Measurements from ENCODE around the gene ZCCHC7. TPM values are rescaled to one million over a fixed set of nuclear protein-coding genes. Genes with fewer than 3 reads are reported as not detected.

ZCCHC7 gene
- total and polyA plus RNA-seq, 2 experiments from 2014 or later = 29.8 to 38.8 TPM

DNA sequence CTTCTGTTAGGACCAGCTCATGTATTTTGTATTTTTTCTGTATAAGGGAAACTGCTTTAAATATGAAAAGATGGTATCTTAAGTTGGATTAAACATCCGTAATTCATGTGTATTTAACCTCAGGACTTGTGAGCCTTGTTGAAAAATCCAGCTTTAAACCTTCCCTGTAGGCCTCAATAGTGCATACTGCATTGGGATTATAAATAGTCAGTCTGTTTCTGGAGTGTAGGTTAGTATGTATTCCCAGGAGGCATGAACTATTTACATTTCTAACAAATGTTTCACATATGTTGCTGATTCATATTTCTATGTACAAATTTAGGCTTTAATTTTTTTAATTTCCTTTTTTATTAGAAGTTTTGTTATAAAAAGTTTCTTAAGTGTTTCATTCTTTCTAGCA is 164.3 kb downstream of the ZCCHC7 start:
- Mint-ChIP-seq H3K4me3 (no peak overlapping the region), H3K27me3 (ENCODE audit: insufficient read depth, low read depth, poor library complexity) (peaks cover 1% of the 10 kb centered on the region)

DNA sequence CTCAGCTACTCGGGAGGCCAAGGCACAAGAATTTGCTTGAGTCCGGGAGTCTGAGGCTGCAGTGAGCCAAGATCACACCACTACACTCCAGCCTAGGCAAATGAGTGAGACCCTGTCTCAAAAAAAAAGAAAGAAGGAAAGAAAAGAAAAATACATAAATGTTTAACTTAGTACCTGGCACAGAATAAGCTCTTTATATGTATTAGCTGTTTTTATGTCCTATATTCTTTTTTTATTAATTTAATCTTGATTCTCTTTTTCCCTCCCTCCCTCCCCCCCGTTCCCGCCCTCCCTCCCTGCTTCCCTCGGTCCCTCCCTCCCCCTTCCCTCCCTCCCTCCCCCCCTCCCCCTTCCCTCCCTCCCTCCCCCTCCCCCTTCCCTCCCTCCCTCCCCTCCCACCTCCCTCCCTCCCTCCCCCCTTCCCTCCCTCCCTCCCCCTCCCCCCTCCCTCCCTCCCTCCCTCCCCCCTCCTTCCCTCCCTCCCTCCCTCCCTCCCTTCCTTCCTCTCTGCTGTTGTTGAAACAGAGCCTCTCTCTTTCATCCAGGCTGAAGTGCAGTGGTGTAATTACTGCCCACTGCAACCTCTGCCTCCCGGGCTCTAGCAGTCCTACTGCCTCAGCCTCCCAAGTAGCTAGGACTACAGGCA is 166.3 kb downstream of the ZCCHC7 start:
- peaks cover 16% of the 10 kb centered on the region for H3K79me2 ChIP-seq (replicated peaks; ENCODE audit: insufficient read depth)
- H3K4me3 ChIP-seq = no peak overlapping the region
- H3K27ac ChIP-seq (ENCODE audit: low read depth) = no peak overlapping the region
- no peaks in the 10 kb centered on the region for H3K27me3 Mint-ChIP-seq (ENCODE audit: insufficient read depth, low read depth, poor library complexity)
- H3K4me1 ChIP-seq (ENCODE audit: insufficient read depth) = peaks cover 19% of the 10 kb centered on the region
- no peaks in the 10 kb centered on the region for H3K27me3 ChIP-seq (ENCODE audit: insufficient read depth)
- H3K9me3 Mint-ChIP-seq = no peaks in the 10 kb centered on the region; the same call in 2 of the 3 replicates
- H3K4me2 ChIP-seq = no peak overlapping the region
- no peaks in the 10 kb centered on the region for H4K20me1 ChIP-seq (replicated peaks; ENCODE audit: insufficient read depth)
- H3K27ac Mint-ChIP-seq = no peak overlapping the region
- no peak for DNase-seq (ENCODE audit: low spot score)
- peaks cover 10% of the 10 kb centered on the region for H3K4me1 Mint-ChIP-seq
- H3K36me3 ChIP-seq (ENCODE audit: insufficient read depth) = no peaks in the 10 kb centered on the region
- H3F3A ChIP-seq (replicated peaks; ENCODE audit: low read depth) = no peaks in the 10 kb centered on the region
- H3K9me2 ChIP-seq (ENCODE audit: insufficient read depth) = no peaks in the 10 kb centered on the region
- H2AFZ ChIP-seq = no peak overlapping the region
- H3K36me3 Mint-ChIP-seq (ENCODE audit: low read depth) = no peaks in the 10 kb centered on the region
- H3K4me3 Mint-ChIP-seq = no peak overlapping the region
- no peak for ATAC-seq
- no peak for TF ChIP-seq ZNF331 (CRISPR knock-in tag; IDR thresholded peaks at IDR 0.05; ENCODE audit: low read depth)
- TF ChIP-seq STAT1 (IDR thresholded peaks at IDR 0.05; ENCODE audit: unreplicated experiment) = no peak
- TF ChIP-seq JUNB (IDR thresholded peaks at IDR 0.05; ENCODE audit: unreplicated experiment) = no peak
- no peak for TF ChIP-seq EZH2 (IDR thresholded peaks at IDR 0.05; ENCODE audit: low read depth, unreplicated experiment)
- TF ChIP-seq ZNF114 (CRISPR knock-in tag; IDR thresholded peaks at IDR 0.05) = no peak
- TF ChIP-seq, protein P1, sequence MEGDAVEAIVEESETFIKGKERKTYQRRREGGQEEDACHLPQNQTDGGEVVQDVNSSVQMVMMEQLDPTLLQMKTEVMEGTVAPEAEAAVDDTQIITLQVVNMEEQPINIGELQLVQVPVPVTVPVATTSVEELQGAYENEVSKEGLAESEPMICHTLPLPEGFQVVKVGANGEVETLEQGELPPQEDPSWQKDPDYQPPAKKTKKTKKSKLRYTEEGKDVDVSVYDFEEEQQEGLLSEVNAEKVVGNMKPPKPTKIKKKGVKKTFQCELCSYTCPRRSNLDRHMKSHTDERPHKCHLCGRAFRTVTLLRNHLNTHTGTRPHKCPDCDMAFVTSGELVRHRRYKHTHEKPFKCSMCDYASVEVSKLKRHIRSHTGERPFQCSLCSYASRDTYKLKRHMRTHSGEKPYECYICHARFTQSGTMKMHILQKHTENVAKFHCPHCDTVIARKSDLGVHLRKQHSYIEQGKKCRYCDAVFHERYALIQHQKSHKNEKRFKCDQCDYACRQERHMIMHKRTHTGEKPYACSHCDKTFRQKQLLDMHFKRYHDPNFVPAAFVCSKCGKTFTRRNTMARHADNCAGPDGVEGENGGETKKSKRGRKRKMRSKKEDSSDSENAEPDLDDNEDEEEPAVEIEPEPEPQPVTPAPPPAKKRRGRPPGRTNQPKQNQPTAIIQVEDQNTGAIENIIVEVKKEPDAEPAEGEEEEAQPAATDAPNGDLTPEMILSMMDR (conservative IDR thresholded peaks at IDR 0.05; ENCODE audit: low read depth in 2 of 2) = no peak
- TF ChIP-seq, protein P2, sequence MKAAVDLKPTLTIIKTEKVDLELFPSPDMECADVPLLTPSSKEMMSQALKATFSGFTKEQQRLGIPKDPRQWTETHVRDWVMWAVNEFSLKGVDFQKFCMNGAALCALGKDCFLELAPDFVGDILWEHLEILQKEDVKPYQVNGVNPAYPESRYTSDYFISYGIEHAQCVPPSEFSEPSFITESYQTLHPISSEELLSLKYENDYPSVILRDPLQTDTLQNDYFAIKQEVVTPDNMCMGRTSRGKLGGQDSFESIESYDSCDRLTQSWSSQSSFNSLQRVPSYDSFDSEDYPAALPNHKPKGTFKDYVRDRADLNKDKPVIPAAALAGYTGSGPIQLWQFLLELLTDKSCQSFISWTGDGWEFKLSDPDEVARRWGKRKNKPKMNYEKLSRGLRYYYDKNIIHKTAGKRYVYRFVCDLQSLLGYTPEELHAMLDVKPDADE (IDR thresholded peaks at IDR 0.05) = no peak

More for the DNA sequence above, 164.3 kb downstream of the ZCCHC7 start:
- no peaks in the 10 kb centered on the region for H3K9me2 ChIP-seq (ENCODE audit: insufficient read depth)
- no peak for ATAC-seq
- peak overlapping the region; percentile 44; the same call in 1 of the 2 replicates for H3K4me2 ChIP-seq
- H3K36me3 Mint-ChIP-seq (ENCODE audit: low read depth) = no peaks in the 10 kb centered on the region
- H3K9me3 Mint-ChIP-seq = no peaks in the 10 kb centered on the region; the same call in 2 of the 3 replicates
- peaks cover 19% of the 10 kb centered on the region for H3K4me1 ChIP-seq (ENCODE audit: insufficient read depth)
- H3K27me3 ChIP-seq (ENCODE audit: insufficient read depth) = no peaks in the 10 kb centered on the region
- no peaks in the 10 kb centered on the region for H3F3A ChIP-seq (replicated peaks; ENCODE audit: low read depth)
- H3K27ac Mint-ChIP-seq = no peak overlapping the region
- no peaks in the 10 kb centered on the region for H3K36me3 ChIP-seq (ENCODE audit: insufficient read depth)
- no peaks in the 10 kb centered on the region for H4K20me1 ChIP-seq (replicated peaks; ENCODE audit: insufficient read depth)
- TF ChIP-seq CREB1 (CRISPR knock-in tag; IDR thresholded peaks at IDR 0.05; ENCODE audit: low read depth) (no peak), EZH2phosphoT487 (IDR thresholded peaks at IDR 0.05; ENCODE audit: unreplicated experiment) (no peak), NANOG (IDR thresholded peaks at IDR 0.05; ENCODE audit: borderline replicate concordance) (no peak)
- DNase-seq (ENCODE audit: low spot score) = no peak
- H3K79me2 ChIP-seq (replicated peaks; ENCODE audit: insufficient read depth) = peaks cover 16% of the 10 kb centered on the region
- peaks cover 10% of the 10 kb centered on the region for H3K4me1 Mint-ChIP-seq
- H2AFZ ChIP-seq = no peak overlapping the region
- H3K27ac ChIP-seq (ENCODE audit: low read depth) = no peak overlapping the region
- no peak overlapping the region for H3K4me3 ChIP-seq
